Upper lobe of right lung (tissue), 1 donor: ENCODE data around the gene SQOR. TPM values are rescaled to one million over a fixed set of nuclear protein-coding genes. Genes with fewer than 3 reads are reported as not detected.

Experiments
- ATAC-seq: fragments of 200-7000 bp; cut with Tn5 transposase; one replicate; pipeline ENCODE4 v1.9.1; 2020; ENCODE audit warnings: mild to moderate bottlenecking, moderate library complexity
- DNase-seq: peaks from one replicate; pipeline ENCODE4 v3.0.0-alpha.2; 2020
- H3K27ac ChIP-seq: fragments of 200-600 bp; one replicate; pipeline ENCODE4 v1.8.0; 2022
- H3K27me3 ChIP-seq: fragments of 200-600 bp; one replicate; pipeline ENCODE4 v1.8.0; 2022; ENCODE audit warnings: mild to moderate bottlenecking
- H3K36me3 ChIP-seq: fragments of 200-600 bp; one replicate; pipeline ENCODE4 v1.8.0; 2022
- H3K4me1 ChIP-seq: fragments of 200-600 bp; one replicate; pipeline ENCODE4 v1.8.0; 2022
- H3K4me3 ChIP-seq: fragments of 200-600 bp; one replicate; pipeline ENCODE4 v1.8.0; 2022; ENCODE audit warnings: mild to moderate bottlenecking
- H3K9me3 ChIP-seq: fragments of 200-600 bp; one replicate; pipeline ENCODE4 v1.8.0; 2022
- CTCF ChIP-seq: fragments of 200-600 bp; IDR thresholded peaks from one replicate; pipeline ENCODE4 v1.8.0; 2022; ENCODE audit warnings: antibody characterized with exemption
- intact Hi-C: fragments of 100-400 bp; cut with DNase I; formaldehyde crosslinking; loops from one replicate; pipeline ENCODE4 v1.11.0; 2022
- total RNA-seq: library from RNA; stranded (reverse); fragmentation: NEBNext Ultra II Directional; extraction: Animal tissue kit (Norgen Biotek cat#: 25700); gene quantifications from one replicate; pipeline ENCODE4 v1.2.1, GENCODE V29; 2021
- donor health status: DM: no; HTN: yes; CAD: no; lungs with severe emphysema.

Gene SQOR
- total RNA-seq, 1 donor from 2014 or later, result 103 TPM

GRCh38 chr15:45684533-45684932 lies 49.7 kb downstream of the SQOR start:
- peaks cover 100% of the 10 kb centered on the region for H3K36me3 ChIP-seq

GRCh38 chr15:45689616-45690015 lies 54.8 kb downstream of the SQOR start:
- H3K36me3 ChIP-seq, result peaks cover 97% of the 10 kb centered on the region
- no peak for ATAC-seq

More at GRCh38 chr15:45684533-45684932, 49.7 kb downstream of the SQOR start:
- H3K27ac ChIP-seq, result no peak overlapping the region
- DNase-seq (no peak), ATAC-seq (no peak)
- H3K4me1 ChIP-seq, result no peaks in the 10 kb centered on the region
- no peak for TF ChIP-seq CTCF
- H3K4me3 ChIP-seq, result no peak overlapping the region
- intact Hi-C loops, result no loop called here
- no peaks in the 10 kb centered on the region for H3K9me3 ChIP-seq
- no peaks in the 10 kb centered on the region for H3K27me3 ChIP-seq

GRCh38 chr15:45690581-45691260 lies 55.9 kb downstream of the SQOR start:
- ATAC-seq (no peak), DNase-seq (no peak)
- intact Hi-C loops, result no loop called here
- no peak for TF ChIP-seq CTCF
- Histone ChIP-seq H3K9me3 (no peaks in the 10 kb centered on the region), H3K27ac (no peak overlapping the region), H3K27me3 (no peaks in the 10 kb centered on the region), H3K36me3 (peaks cover 87% of the 10 kb centered on the region), H3K4me1 (no peaks in the 10 kb centered on the region), H3K4me3 (no peak overlapping the region)

More at GRCh38 chr15:45689616-45690015, 54.8 kb downstream of the SQOR start:
- H3K27me3 ChIP-seq, result no peaks in the 10 kb centered on the region
- H3K4me3 ChIP-seq, result no peak overlapping the region
- H3K27ac ChIP-seq, result no peak overlapping the region
- TF ChIP-seq CTCF, result no peak
- intact Hi-C loops, result no loop called here
- H3K9me3 ChIP-seq, result no peaks in the 10 kb centered on the region
- DNase-seq, result no peak
- H3K4me1 ChIP-seq, result no peaks in the 10 kb centered on the region

GRCh38 chr15:45701108-45701507 lies 66.3 kb downstream of the SQOR start:
- TF ChIP-seq CTCF, result no peak
- DNase-seq, result no peak

GRCh38 chr15:45702041-45702440 lies 67.2 kb downstream of the SQOR start:
- Histone ChIP-seq H3K27ac (no peak overlapping the region), H3K27me3 (no peaks in the 10 kb centered on the region), H3K4me3 (no peak overlapping the region), H3K4me1 (no peaks in the 10 kb centered on the region), H3K36me3 (no peaks in the 10 kb centered on the region), H3K9me3 (no peaks in the 10 kb centered on the region)
- intact Hi-C loops, result no loop called here
- no peak for ATAC-seq
- no peak for DNase-seq
- no peak for TF ChIP-seq CTCF

More at GRCh38 chr15:45701108-45701507, 66.3 kb downstream of the SQOR start:
- ATAC-seq, result no peak
- H3K4me3 ChIP-seq, result no peak overlapping the region
- no peak overlapping the region for H3K27ac ChIP-seq
- H3K4me1 ChIP-seq, result no peaks in the 10 kb centered on the region
- H3K36me3 ChIP-seq, result no peaks in the 10 kb centered on the region
- intact Hi-C loops, result no loop called here
- H3K27me3 ChIP-seq, result no peaks in the 10 kb centered on the region
- H3K9me3 ChIP-seq, result no peaks in the 10 kb centered on the region
